ENCODE measurements around the gene CAMK2G.
A peak's percentile ranks its signal among the peaks of the same experiment; 100 is the strongest.
"Not testable (repeated sequence)": the region's sequence is repeated elsewhere in the genome, so short reads cannot be mapped to it uniquely, and the experiment has no call there.

Gene CAMK2G

GRCh38 chr10:73874267-73875138, at the start of gene CAMK2G:
Gene CAMK2G (minus strand): TSS chr10:73874555. CDS start chr10:73874461, 94 bp downstream.
- DNase-seq (ENCODE audit: low spot score): peak; percentile 62

DNA sequence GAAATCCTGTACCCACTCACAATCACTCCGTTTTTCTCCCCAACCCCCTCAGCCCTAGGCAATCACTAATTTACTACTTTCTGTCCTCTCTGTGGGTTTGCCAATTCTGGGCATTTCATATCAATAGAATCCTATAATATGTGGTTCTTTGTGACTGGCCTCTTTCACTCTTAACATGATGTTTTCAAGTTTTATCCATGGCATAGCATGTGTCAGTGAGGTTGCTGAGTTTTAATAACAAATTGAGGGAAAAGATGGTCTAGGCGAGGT, 48.4 kb upstream of the CAMK2G start:
- DNase-seq (ENCODE audit: low spot score): no peak

DNA sequence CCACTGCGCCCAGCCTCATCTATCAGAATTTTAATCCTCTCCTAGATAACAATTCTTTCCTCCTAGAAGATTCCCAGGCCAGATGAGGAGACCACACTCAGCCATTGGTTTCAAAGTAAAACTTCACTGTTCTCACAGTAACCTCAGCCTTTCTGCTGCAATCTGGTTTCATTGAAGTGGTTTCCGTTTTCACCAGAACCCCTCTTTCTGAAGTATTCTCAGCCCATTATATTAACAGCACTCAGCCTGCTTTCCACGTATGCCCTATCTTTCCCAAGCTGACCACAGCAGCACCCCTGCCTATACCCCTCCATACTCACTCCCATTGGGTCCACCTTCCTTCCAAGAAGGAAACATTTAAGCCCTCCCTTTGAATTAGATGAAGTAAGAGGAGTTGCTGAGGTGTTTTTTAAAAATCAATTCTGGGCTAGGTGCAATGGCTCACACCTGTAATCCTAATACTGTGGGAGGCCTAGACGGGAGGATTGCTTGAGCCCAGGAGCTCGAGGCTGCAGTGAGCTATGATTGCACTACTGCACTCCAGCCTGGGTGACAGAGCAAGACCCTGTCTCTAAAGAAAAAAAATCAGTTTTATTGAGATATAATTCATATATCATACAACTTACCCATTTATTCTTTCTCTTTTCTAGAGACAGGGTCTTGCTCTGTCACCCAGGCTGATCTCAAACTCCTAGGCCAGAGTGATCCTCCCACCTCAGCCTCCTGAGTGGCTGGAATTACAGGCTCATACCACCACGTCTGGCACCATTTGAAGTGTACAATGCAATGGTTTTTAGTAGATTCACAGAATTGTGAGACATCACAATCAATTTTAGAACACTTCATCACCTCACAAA, 47.9 kb upstream of the CAMK2G start:
- no peak for DNase-seq (ENCODE audit: low spot score)

- no peak for DNase-seq (ENCODE audit: low spot score)
Measured at GRCh38 chr10:73920089-73920488, 45.7 kb upstream of the CAMK2G start.

GRCh38 chr10:73919481-73919880, 45.1 kb upstream of the CAMK2G start:
- not testable (repeated sequence) for DNase-seq (ENCODE audit: low spot score)

DNA sequence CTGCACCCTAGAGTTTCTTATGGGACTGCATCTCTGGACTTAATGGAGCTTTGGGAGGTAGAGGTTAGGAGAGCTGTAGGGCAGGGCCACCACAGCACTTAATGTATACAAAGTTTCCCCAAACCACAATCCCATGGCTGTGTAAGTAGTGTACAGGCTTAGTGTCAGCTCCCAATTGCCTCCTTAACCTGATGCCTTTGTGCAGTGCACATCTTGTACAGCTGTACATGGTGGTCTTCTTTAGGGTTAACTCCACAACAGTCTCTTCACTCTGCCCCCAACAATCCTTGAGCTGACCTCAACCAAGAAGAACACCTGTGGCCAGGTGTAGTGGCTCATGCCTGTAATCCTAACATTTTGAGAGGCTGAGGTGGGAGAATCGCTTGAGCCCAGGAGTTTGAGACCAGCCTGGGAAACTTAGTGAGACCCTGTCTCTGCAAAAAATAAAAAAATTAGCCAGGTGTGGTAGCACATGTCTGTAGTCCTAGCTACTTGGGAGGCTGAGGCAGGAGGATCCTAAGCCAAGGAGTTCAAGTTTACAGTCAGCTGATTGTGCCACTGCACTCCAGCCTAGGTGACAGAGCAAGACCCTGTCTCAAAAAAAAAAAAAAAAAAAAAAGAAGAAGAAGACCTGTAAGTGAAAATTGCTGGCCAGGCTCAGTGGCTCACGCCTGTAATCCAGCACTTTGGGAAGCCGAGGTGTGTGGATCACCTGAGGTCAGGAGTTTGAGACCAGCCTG, 43.4 kb upstream of the CAMK2G start:
- DNase-seq (ENCODE audit: low spot score): no peak

DNA sequence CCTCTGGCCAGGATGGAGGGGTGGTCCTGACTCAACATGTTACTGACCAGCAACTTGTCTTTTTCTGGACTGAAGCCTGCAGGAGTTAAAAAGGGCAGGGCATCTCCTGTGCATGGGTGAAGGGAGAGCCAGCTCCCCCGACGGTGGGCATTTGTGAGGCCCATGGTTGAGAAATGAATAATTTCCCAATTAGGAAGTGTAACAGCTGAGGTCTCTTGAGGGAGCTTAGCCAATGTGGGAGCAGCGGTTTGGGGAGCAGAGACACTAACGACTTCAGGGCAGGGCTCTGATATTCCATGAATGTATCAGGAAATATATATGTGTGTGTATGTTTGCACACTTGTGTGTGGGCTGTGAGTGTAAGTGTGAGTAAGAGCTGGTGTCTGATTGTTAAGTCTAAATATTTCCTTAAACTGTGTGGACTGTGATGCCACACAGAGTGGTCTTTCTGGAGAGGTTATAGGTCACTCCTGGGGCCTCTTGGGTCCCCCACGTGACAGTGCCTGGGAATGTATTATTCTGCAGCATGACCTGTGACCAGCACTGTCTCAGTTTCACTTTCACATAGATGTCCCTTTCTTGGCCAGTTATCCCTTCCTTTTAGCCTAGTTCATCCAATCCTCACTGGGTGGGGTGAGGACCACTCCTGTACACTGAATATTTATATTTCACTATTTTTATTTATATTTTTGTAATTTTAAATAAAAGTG, 42.6 kb upstream of the CAMK2G start:
- DNase-seq (ENCODE audit: low spot score): no peak

GRCh38 chr10:73915206-73915851, 41.0 kb upstream of the CAMK2G start:
- no peak for DNase-seq (ENCODE audit: low spot score)

DNA sequence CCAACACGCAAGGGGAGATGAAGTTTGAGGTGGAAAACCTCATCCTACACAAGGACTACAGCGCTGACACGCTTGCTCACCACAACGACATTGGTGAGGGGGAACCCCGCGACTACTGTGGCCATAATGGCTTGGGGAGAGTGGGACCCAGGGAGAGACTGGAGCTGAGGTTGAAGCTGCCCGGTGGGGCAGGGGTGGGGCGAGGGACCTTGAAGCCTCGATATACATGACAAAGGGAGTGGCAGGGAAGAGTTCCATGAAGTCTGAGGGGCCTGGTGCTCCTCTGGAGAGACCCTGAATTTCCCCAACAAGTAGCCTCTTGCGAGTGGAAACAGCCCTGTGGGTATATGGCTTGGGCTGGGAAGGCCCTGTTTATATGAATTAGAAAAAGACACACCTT, 39.7 kb upstream of the CAMK2G start:
- no peak for DNase-seq (ENCODE audit: low spot score)

DNA sequence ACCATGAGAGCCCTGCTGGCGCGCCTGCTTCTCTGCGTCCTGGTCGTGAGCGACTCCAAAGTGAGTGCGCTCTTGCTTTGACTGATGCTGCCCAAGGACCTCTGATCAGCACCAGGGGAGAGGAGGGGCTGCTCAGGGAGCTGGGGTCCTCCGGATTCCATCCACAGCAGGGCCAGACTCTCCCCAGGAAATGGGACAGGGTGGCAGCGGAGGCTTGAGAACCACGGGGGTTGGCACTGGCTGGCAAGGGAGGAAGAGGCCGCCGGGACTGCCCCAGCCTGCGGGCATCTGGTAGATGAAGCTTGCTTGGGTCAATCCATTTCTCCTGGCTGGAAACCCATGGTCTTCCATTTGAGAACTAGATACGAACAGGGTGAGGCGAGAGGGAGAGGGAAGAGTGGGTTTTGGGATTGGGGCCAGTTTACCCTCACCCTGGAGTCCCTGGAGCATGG, 37.2 kb upstream of the CAMK2G start:
- DNase-seq (ENCODE audit: low spot score): no peak

DNA sequence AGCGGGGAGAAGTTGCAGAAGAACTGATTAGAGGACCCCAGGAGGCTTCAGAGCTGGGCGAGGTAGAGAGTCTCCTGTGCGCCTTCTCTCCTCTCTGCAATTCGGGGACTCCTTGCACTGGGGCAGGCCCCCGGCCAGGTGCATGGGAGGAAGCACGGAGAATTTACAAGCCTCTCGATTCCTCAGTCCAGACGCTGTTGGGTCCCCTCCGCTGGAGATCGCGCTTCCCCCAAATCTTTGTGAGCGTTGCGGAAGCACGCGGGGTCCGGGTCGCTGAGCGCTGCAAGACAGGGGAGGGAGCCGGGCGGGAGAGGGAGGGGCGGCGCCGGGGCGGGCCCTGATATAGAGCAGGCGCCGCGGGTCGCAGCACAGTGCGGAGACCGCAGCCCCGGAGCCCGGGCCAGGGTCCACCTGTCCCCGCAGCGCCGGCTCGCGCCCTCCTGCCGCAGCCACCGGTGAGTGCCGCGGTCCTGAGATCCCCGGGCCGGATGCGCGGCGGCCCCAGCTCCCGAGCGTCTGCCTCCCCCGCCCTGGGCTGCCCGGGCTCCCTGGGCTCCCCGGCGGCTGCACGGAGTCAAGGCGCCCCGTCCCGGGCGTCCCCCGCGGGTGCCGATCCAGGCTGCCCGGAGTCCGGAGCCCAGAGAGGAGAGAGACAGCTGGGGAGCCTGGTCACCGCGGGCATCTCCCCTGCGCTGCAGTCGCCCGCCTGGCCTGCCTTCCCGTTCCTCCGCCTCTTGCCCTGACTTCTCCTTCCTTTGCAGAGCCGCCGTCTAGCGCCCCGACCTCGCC, 36.6 kb upstream of the CAMK2G start, which contains the start of gene PLAU:
TSS of gene PLAU (plus strand) at position 369 of the 789 bp plus-strand sequence. CDS start 424 bp downstream, outside the sequence.
- DNase-seq (ENCODE audit: low spot score): no peak

GRCh38 chr10:73910401-73910763, 36.0 kb upstream of the CAMK2G start:
- no peak for DNase-seq (ENCODE audit: low spot score)

GRCh38 chr10:73909540-73910115, 35.3 kb upstream of the CAMK2G start:
- no peak for DNase-seq (ENCODE audit: low spot score)

DNA sequence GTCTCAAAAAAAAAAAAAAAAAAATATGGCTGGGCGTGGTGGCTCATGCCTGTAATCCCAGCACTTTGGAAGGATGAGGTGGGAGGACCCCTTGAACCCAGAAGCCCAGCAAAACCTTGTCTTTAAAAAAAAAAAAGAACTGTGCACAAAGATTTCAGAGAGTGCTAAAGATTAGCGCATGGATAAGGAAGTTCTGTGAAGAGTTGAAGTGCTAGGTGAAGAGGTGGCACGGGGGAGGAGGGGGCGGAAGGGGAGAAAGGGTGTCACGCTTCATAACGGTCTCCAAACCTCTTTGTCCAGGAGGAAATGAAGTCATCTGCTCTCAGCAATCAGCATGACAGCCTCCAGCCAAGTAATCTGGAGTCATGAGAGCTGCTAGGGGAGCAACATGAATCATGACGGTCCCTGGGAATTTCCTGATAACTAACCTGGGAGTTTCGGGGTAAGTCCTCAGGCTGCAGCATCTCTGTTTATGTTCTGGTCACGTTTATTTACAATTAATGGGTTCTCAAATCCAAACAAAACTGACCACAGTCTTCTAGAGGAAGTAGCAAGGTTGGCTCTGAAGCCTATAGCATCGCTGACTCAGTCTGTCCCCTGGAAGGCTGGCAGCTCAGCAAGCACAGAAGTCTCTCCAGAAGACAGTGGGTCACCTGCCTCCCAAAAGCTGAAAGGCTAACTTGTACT, 34.6 kb upstream of the CAMK2G start:
- no peak for DNase-seq (ENCODE audit: low spot score)

GRCh38 chr10:73907841-73908517, 33.6 kb upstream of the CAMK2G start:
- DNase-seq (ENCODE audit: low spot score): no peak

- DNase-seq (ENCODE audit: low spot score): no peak
Measured at GRCh38 chr10:73906524-73907447, 32.4 kb upstream of the CAMK2G start.

- DNase-seq (ENCODE audit: low spot score): no peak
Measured at GRCh38 chr10:73905256-73906020, 31.1 kb upstream of the CAMK2G start.
